ENCODE measurements around the gene OVCA2.

GRCh38 chr17:2063261-2064146 lies 21.7 kb downstream of the OVCA2 start:
- TF ChIP-seq, protein P1, sequence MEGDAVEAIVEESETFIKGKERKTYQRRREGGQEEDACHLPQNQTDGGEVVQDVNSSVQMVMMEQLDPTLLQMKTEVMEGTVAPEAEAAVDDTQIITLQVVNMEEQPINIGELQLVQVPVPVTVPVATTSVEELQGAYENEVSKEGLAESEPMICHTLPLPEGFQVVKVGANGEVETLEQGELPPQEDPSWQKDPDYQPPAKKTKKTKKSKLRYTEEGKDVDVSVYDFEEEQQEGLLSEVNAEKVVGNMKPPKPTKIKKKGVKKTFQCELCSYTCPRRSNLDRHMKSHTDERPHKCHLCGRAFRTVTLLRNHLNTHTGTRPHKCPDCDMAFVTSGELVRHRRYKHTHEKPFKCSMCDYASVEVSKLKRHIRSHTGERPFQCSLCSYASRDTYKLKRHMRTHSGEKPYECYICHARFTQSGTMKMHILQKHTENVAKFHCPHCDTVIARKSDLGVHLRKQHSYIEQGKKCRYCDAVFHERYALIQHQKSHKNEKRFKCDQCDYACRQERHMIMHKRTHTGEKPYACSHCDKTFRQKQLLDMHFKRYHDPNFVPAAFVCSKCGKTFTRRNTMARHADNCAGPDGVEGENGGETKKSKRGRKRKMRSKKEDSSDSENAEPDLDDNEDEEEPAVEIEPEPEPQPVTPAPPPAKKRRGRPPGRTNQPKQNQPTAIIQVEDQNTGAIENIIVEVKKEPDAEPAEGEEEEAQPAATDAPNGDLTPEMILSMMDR (IDR thresholded peaks at IDR 0.05) = no peak
- no peak for TF ChIP-seq POLR2A (IDR thresholded peaks at IDR 0.05)

All from testis (tissue), 2 donors.